Left cardiac atrium (tissue), 4 donors: ENCODE results near the gene BUD31. TPM values are rescaled to one million over a fixed set of nuclear protein-coding genes. Genes with fewer than 3 reads are reported as not detected.

Experiments
- ATAC-seq, 2 donors: fragments of 200-7000 bp; cut with Tn5 transposase; one replicate each; pipeline ENCODE4 v1.9.1; 2020; ENCODE audit warnings: mild to moderate bottlenecking in 2 of 2, moderate library complexity in 2 of 2
- DNase-seq: peaks from one replicate; pipeline ENCODE4 v3.0.0-alpha.2; 2020
- intact Hi-C, 2 donors: fragments of 100-400 bp; cut with DNase I; formaldehyde crosslinking; loops; one replicate each; pipeline versions ENCODE4 v1.14.1 to v1.15.1; 2022 to 2023
- total RNA-seq, 2 donors: library from RNA; stranded (reverse); fragmentation: NEBNext Ultra II Directional; extraction: Animal tissue kit (Norgen Biotek cat#: 25700); gene quantifications; one replicate each; pipeline ENCODE4 v1.2.1, GENCODE V29; 2021
- donor health status: DM: no; HTN: yes; CAD: no.
- donor health status: DM: no; HTN: yes; CAD: no; lungs with severe emphysema.
- donor health status: DM: yes; HTN: yes; CAD: no.
- donor health status: Dilated cardiomyopathy.

BUD31 gene
- total RNA-seq, 2 donors from 2014 or later, result 44.9 to 51.7 TPM

GRCh38 chr7:99455874-99456273 lies 47.1 kb downstream of the BUD31 start:
- DNase-seq, result no peak

DNA sequence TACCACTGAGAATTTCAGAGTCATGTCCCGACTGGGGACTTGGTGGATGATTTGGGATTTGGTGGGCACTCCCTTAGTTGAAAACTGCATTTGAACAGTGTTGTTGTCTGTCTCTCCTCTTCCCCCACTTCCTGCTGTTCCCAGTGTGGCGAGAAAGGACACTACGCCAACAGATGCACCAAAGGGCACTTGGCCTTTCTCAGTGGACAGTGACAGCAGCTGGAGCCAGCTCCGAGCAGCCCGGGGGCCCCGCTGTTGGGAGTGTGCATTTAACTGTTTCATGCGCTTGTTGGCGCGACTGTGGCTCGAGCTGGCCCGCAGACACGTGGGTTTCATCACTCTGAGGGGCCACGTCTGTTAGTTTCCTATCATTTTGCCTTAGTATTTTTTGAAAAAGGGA lies 47.5 kb downstream of the BUD31 start:
- DNase-seq, result no peak
- intact Hi-C loops, result no loop called here
- no peak for ATAC-seq

More at GRCh38 chr7:99455874-99456273, 47.1 kb downstream of the BUD31 start:
- no peak for ATAC-seq
- intact Hi-C loops, result no loop called here

DNA sequence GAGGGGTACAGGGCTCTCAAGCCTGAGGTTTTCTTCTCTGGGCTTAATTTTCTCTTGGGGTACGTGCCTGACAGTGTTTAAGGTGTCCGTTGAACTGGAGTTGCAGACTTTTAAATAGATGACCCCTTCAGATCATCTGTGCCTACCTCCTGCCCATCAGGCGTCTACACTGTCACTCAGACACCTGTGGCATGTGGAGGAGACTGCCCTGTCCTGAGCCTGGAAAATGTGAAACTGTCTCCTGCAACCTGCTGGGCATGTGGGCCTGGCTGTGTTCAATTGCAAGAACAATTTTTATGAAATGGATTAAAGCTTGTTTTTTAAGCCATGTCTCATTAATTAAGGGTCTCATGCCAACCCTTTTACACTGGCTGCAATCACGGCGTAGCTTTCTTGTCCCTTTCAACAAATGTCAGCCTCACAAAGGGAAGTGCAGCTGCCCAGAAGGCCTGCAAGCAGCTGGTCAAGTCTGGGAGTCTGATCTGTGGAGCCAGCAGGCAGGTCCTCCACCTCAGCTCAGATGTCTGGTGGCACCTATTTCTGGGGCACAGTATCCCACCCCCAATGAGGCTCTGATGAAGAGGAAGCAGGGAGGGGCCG lies 48.4 kb downstream of the BUD31 start:
- DNase-seq, result no peak
- ATAC-seq, result no peak
- intact Hi-C loops, result no loop called here

GRCh38 chr7:99457650-99458493 lies 49.1 kb downstream of the BUD31 start:
- DNase-seq (no peak), ATAC-seq (no peak)
- intact Hi-C loops, result no loop called here

DNA sequence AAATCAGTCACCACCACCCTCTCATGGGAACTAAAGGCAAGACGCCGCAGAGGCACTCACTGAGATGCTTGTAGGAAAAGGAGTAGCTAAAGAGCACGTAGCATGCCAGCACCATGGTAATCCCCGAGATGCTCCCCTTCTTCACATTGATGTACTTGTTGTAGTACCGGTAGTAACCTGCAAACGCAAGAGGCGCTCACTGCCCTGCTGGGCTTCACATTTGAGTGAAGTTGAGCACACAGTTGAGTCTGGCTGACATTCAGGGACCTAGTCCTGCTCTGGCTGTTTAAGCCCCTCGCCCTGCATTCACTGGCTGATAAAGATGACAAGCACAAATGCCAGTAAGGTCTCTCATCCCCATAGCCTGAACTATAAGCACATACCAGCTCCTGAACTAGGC lies 50.3 kb downstream of the BUD31 start:
- ATAC-seq (no peak), DNase-seq (peak; percentile 21)
- intact Hi-C loops, result no loop called here

DNA sequence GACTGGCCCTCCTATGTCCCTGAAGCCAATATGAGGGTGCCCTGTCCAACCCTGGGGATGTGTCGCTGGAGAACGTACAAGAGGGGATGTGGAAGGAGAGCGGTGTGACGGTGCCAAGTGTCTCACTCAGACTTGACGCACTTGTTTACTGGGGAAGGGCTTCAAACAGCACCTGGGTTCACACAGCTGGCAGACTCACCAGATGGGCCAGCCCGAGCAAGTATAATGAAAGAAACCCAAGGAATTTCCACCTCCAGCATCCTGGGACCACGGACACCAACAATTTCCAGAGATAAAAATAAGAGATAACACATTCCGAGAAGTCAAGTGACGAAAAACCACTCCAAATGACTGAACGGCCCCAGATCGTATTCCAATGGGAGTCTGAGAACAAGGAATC lies 51.9 kb downstream of the BUD31 start:
- intact Hi-C loops, result no loop called here
- DNase-seq, result no peak
- no peak for ATAC-seq

DNA sequence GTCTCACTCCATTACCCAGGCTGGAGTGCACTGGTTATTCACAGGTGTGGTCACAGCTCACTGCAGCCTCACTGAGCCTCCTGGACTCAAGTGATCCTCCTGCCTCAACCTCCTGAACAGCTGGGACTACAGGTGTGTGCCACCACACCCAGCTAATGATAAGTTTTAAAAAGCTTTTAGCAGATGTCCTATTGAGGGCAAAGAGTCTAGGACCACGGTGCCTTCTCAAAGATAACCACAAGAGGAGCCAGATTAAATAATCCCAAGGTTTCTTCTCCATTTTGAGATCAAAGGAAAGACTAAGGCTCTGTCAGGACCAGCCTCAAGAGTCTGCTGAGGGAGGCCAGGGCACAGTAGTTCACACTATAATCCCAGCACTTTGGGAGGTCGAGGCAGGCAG lies 52.5 kb downstream of the BUD31 start:
- ATAC-seq, result no peak

GRCh38 chr7:99465421-99465768 lies 56.6 kb downstream of the BUD31 start:
- ATAC-seq, result peak; percentile 2 to 11
- intact Hi-C loops, result no loop called here
- DNase-seq, result peak; percentile 4

More for the DNA sequence above, 52.5 kb downstream of the BUD31 start:
- DNase-seq, result no peak
- intact Hi-C loops, result no loop called here

GRCh38 chr7:99468336-99468918 lies 59.7 kb downstream of the BUD31 start:
- ATAC-seq, result no peak
- intact Hi-C loops, result no loop called here
- DNase-seq, result peak; percentile 20

Other genes with a start within 250 kb of the BUD31 start
- gene KPNA7, start 200.9 kb upstream of the BUD31 start, total RNA-seq, result not detected
- gene MYH16, start 136.1 kb upstream of the BUD31 start, total RNA-seq, result not detected
- gene ARPC1A, start 83.1 kb upstream of the BUD31 start, total RNA-seq, result 100 to 1,000 TPM in 1 of 2 donors, 10 to 100 TPM in 1; 98.8 to 112 TPM
- 10 to 100 TPM; 71.7 to 88.0 TPM for gene ARPC1B, start 34.2 kb upstream of the BUD31 start, total RNA-seq
- gene PDAP1, start 372 bp upstream of the BUD31 start, total RNA-seq, result 10 to 100 TPM; 76.0 to 96.8 TPM
- gene PTCD1, start 29.8 kb downstream of the BUD31 start, total RNA-seq, result 1 to 10 TPM; 2.6 to 2.8 TPM
- 10 to 100 TPM; 18.2 to 18.8 TPM for gene CPSF4, start 30.0 kb downstream of the BUD31 start, total RNA-seq
- 100 to 1,000 TPM; 617 to 633 TPM for gene ATP5MF, start 57.2 kb downstream of the BUD31 start, total RNA-seq
- gene ZNF789, start 63.9 kb downstream of the BUD31 start, total RNA-seq, result 1 to 10 TPM; 2.9 to 3.2 TPM
- 10 to 100 TPM; 17.3 to 19.6 TPM for gene ZNF394, start 91.3 kb downstream of the BUD31 start, total RNA-seq
- 1 to 10 TPM; 6.1 to 6.3 TPM for gene ZKSCAN5, start 95.7 kb downstream of the BUD31 start, total RNA-seq
- 1 to 10 TPM; 5.4 to 5.6 TPM for gene FAM200A, start 143.1 kb downstream of the BUD31 start, total RNA-seq
- 10 to 100 TPM; 31.5 to 45.1 TPM for gene ZNF655, start 149.7 kb downstream of the BUD31 start, total RNA-seq
- gene TMEM225B, start 189.3 kb downstream of the BUD31 start, total RNA-seq, result under 1 TPM; 0.18 to 0.50 TPM
- 1 to 10 TPM; 9.4 to 9.7 TPM for gene ZSCAN25, start 208.0 kb downstream of the BUD31 start, total RNA-seq